RWPE1 (cell line): ENCODE results near the gene RNF40.
A peak's percentile ranks its signal among the peaks of the same experiment; 100 is the strongest.

ENCODE experiments used
- CTCF ChIA-PET: fragments of 350-600 bp; sonication (Branson Sonifier 250); formaldehyde crosslinking; extraction: SDS; loops from one replicate; lab custom pipeline; 2021; lab: Yijun Ruan, JAX
- POLR2A ChIA-PET: fragments of 400-600 bp; formaldehyde crosslinking; extraction: SDS; loops from one replicate; lab custom pipeline; 2020; ENCODE audit warnings: antibody characterized with exemption; ENCODE audit not compliant: low non-redundant PET; lab: Yijun Ruan, JAX
- DNase-seq: peaks from one replicate; pipeline ENCODE4 v3.0.0; 2012; ENCODE audit warnings: low spot score
- H3K27ac ChIP-seq: fragments of 450-650 bp; 2 replicates; pipeline ENCODE4 v1.5.1; 2017
- TF ChIP-seq, protein P1 (sequence below): fragments of 450-650 bp; conservative IDR thresholded peaks from 2 replicates; pipeline ENCODE4 v1.5.1; 2017; ENCODE audit warnings: low read depth, mild to moderate bottlenecking

RNF40 gene

DNA sequence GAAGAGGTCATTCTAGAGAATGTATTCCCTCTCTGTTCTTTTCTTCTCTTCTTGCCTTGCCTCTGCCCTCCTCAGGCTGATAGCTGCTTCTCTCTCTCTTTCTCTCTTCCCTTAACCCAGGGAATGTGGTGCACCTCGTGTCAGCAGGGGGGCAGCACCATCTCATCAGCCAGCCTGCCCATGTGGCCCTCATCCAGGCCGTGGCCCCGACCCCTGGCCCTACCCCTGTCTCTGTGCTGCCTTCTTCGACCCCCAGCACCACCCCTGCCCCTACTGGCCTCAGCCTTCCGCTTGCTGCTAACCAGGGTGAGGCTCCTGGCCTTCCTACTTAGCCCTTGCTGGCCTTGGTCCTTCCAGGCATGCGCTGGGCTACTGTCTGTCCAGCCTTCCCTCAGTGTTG lies 39.7 kb upstream of the RNF40 start:
- POLR2A ChIA-PET = no interaction called here
- DNase-seq = no peak
- 0 out of 2 replicates have a peak overlapping the region, but pooled peaks have one; percentile 6 for H3K27ac ChIP-seq
- TF ChIP-seq, protein P1, sequence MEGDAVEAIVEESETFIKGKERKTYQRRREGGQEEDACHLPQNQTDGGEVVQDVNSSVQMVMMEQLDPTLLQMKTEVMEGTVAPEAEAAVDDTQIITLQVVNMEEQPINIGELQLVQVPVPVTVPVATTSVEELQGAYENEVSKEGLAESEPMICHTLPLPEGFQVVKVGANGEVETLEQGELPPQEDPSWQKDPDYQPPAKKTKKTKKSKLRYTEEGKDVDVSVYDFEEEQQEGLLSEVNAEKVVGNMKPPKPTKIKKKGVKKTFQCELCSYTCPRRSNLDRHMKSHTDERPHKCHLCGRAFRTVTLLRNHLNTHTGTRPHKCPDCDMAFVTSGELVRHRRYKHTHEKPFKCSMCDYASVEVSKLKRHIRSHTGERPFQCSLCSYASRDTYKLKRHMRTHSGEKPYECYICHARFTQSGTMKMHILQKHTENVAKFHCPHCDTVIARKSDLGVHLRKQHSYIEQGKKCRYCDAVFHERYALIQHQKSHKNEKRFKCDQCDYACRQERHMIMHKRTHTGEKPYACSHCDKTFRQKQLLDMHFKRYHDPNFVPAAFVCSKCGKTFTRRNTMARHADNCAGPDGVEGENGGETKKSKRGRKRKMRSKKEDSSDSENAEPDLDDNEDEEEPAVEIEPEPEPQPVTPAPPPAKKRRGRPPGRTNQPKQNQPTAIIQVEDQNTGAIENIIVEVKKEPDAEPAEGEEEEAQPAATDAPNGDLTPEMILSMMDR = no peak
- CTCF ChIA-PET = interaction anchor here (0.5 to 1.0 kb wide), 2 partner anchors 34 to 85 kb away, joined by 3 to 9 read pairs; no protein-coding TSS in a partner anchor

GRCh38 chr16:30722916-30723315 lies 39.2 kb upstream of the RNF40 start:
- TF ChIP-seq, protein P1 = no peak
- H3K27ac ChIP-seq = peak overlapping the region; percentile 6; the same call in 1 of the 2 replicates
- DNase-seq = no peak
- ChIA-PET CTCF (interaction anchor here (0.5 to 1.0 kb wide), 2 partner anchors 34 to 85 kb away, joined by 3 to 9 read pairs; no protein-coding TSS in a partner anchor), POLR2A (no interaction called here)

GRCh38 chr16:30723725-30724355 lies 38.3 kb upstream of the RNF40 start:
- POLR2A ChIA-PET = no interaction called here
- TF ChIP-seq, protein P1 = no peak
- CTCF ChIA-PET = interaction anchor here (0.7 kb wide), 1 partner anchor 552 kb away, joined by 5 read pairs; no protein-coding TSS in a partner anchor
- DNase-seq = no peak
- peak overlapping the region; percentile 19; the same call in 1 of the 2 replicates for H3K27ac ChIP-seq

GRCh38 chr16:30724641-30725417 lies 37.3 kb upstream of the RNF40 start:
- peak overlapping the region; percentile 19 for H3K27ac ChIP-seq
- TF ChIP-seq, protein P1 = no peak
- POLR2A ChIA-PET = interaction anchor here (0.5 kb wide), 1 partner anchor 18 kb away, joined by 7 read pairs; no protein-coding TSS in a partner anchor
- CTCF ChIA-PET = no interaction called here
- DNase-seq = no peak

DNA sequence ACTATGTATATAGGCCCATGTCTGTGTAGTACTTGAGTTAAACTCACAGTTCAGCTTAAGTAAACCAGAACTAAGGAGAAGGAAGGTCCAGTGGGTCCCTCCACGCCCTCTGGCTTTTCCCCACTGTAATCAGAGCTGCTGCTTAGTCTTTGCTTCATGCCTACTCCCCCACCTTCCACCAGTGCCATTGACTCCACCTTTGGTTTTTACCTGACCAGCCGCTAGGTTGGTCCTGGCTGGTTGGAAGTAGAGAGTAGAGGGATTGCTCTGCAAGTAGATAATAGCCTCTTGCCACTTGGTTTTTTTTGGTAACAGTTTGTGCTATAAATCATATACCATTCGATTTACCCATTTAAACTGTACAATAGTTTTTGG lies 36.7 kb upstream of the RNF40 start:
- ChIA-PET CTCF (no interaction called here), POLR2A (interaction anchor here (0.5 kb wide), 1 partner anchor 17 kb away, joined by 7 read pairs; no protein-coding TSS in a partner anchor)

GRCh38 chr16:30728321-30728720 lies 33.8 kb upstream of the RNF40 start:
- ChIA-PET CTCF (no interaction called here), POLR2A (no interaction called here)
- TF ChIP-seq, protein P1 = no peak
- H3K27ac ChIP-seq = no peak overlapping the region
- no peak for DNase-seq

More for the DNA sequence above, 36.7 kb upstream of the RNF40 start:
- TF ChIP-seq, protein P1 = no peak
- DNase-seq = no peak
- no peak overlapping the region for H3K27ac ChIP-seq
